GM19238 (cell line): ENCODE measurements around the gene CDKL1.
"Not testable (repeated sequence)": the region's sequence is repeated elsewhere in the genome, so short reads cannot be mapped to it uniquely, and the experiment has no call there.

ENCODE experiments used
- DNase-seq: peaks from one replicate; pipeline ENCODE4 v3.0.0; 2011; ENCODE audit warnings: low spot score; ENCODE audit not compliant: insufficient read length

The CDKL1 gene

DNA sequence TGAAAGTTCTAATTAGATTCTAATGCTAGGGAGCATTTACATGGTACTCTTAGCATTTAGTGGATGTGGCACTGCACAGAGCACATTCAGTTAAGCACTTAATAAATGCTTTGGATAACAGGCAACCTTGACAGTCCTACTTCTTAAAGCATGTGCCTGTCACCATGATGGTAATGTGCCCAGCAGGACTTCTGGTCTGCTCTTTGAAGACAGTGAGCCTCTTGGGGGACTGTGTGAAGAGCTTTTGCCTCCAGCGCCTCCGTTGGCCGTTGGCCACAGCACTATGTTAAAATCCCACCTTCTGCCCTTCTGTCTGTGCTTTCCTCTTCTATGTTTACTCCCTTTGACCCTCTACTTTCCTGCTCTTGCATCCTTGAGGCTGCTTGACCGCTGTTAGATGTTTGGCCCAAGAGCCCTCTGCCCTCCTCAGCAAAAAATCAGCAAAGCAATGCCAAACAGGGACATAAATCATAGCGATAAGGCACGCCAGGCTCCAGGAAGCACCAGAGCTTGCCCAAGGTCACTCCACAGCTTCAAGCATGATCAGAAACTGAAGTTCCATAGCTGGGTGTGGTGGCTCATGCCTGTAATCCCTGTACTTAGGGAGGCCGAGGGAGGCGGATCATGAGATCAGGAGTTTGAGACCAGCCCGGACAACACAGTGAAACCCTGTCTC is 8.3 kb downstream of the CDKL1 start:
- DNase-seq: no peak

DNA sequence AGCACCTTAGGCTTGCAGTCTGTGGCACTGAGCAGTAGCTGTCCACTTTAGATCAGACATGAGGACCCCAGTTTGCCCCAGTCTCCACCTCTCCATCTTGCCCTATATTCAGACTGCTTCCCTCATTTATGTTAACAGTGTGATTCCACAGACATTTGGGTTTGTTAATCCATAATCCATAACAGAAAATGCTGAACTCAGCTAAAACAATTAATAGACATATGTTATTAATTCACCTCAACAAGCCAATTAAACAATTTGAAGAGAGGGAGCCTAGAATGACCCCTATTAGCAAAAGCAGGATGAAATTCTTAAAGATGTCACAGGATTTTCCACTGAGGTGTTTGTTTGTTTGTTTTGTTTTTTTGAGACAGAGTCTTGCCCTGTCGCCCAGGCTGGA is 9.1 kb downstream of the CDKL1 start:
- no peak for DNase-seq

DNA sequence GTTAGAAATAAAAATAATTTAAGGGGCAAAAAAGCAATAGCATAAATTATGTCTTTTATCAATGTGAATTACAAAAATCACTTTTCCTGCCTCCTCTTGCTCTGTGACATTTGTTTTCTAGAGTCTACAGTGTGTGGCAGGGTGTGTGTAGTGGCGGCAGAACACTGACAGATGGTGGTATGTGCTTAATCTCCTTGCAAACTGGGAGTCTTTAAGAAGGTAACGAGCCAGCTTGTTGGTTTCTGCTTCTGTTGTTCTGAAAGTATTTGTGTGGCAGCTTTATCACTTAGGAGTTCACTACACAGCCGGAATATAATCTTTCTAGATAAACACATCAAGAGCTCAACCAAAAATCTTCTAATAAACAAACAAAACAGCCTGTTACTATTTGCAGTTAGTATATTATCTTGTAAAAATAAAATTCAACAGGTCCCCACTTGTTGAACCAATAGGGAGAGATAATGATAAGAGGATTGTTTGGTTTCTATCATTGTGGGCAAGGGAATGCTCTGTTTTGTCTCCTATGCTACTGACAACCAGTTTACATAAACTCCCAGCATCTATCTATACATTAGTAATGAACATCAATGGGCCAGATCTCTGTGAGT is 13.0 kb downstream of the CDKL1 start:
- no peak for DNase-seq

DNA sequence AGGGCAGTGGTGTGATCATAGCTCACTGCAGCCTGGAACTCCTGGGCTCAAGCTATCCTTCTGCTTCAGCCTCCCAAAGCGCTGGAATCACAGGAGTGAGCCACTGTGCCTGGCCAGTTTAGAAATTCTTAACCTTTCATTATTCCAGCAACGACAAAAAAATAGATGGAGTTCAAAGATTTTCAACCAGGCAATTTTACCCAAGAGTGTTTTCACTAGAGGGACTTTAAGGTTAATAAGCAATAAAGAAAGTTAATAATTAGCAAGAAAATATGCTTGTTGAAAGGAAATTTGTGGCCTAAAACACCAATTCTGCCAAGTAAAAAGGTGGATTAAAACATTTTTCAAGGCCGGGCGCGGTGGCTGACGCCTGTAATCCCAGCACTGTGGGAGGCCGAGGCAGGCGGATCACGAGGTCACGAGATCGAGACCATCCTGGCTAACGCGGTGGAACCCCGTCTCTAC is 14.8 kb downstream of the CDKL1 start:
- no peak for DNase-seq

DNA sequence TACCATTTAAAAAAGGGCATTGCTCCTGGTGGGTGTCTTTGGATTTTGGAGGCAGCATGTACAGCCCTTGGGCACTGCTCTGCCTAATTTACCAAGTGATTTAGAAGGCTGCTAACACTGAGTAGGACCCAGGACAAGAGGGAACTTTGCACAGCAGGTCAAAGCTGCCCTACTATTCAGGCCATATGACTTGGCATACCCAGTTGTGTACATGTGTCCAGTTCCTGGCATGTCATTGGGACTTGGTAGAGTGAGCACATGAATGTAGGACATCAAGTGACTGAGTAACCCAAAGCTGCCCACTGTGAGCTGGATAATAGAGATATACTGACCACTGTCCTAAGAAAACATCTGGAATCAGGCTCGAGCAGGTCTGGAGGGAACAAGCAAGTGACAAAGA is 15.7 kb downstream of the CDKL1 start:
- no peak for DNase-seq

DNA sequence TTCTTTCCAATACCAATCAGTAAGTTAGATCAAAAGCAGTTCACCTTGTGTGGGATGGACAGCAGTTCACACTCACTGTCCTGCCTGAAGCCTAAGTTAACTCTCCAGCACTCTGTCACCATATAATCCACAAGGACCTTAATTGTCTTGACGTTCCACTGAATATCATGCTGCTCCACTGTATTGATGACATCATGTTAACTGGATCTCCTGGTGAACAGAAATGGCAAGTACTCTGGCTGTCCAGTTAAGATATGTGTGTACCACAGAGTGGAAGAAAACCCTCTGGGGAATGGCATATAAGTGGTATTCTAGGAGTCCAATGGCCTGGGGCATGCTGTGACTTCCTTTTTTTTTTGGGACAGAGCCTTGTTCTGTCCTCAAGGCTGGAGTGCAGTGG is 16.2 kb downstream of the CDKL1 start:
- no peak for DNase-seq

- no peak for DNase-seq
Observed at GRCh38 chr14:50379563-50379962, 17.1 kb downstream of the CDKL1 start.

DNA sequence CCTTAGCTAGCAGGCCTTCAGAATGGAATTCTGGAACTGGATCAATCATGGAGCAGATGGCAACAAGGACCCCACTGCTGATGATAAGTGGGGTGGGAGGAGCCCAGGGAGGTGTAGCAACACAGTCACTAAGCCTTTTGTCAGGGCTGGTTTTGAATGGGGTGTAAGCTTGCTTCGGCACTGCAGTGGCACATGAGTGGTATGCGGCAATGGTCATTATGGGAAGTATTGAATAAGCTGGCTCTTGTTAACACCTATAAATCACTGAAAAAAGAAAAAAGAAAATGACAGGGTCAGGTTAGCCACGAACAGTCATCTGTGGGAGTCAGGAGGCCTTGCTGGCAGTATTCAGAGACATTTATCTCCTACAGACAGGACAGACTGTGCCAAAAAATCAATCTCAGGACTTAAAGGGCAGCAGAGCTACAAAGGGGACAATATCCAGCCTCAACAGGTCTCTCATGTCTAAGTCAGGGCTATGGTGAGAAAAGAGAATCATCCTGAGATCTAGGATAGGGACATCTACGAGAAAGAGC is 19.1 kb downstream of the CDKL1 start:
- DNase-seq: no peak

DNA sequence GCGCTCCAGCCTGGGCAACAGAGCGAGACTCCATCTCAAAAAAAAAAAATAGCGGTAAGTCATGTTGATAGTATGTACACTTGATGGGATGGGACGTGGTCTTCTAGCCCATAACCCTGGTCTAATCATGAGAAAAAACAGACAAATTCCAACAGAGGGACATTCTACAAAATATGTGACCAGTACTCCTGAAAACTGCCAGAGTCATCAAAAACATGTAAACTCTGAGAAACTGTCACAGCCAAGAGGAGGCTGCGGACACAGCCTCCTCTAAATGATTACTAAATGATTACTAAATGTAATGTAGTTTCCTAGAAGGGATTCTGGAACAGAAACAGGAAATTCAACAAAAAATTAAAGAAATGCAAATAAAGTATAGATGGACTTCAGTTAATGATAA is 20.9 kb downstream of the CDKL1 start:
- DNase-seq: no peak

- DNase-seq: no peak
Observed at GRCh38 chr14:50373959-50374358, 22.7 kb downstream of the CDKL1 start.

GRCh38 chr14:50371546-50371945 is 25.1 kb downstream of the CDKL1 start:
- DNase-seq: no peak

DNA sequence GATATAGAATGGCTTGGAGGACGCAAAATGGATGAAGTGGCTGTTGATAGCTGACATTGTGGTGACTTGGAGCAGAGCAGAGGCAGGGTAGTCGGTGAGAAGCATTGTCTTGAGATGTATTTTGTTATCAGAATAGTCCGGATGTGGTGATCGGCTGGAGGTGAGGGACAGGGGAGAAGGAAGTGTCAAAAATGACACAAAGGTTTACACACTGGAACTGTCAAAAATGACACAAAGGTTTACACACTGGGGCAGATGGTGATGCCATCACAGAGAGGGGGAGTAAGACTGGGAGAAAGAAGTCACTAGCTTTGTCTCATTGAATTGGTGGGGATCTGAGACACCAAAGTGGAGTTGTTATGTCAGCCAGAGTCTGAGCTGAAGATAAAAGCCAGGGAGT is 30.1 kb downstream of the CDKL1 start:
- DNase-seq: no peak

DNA sequence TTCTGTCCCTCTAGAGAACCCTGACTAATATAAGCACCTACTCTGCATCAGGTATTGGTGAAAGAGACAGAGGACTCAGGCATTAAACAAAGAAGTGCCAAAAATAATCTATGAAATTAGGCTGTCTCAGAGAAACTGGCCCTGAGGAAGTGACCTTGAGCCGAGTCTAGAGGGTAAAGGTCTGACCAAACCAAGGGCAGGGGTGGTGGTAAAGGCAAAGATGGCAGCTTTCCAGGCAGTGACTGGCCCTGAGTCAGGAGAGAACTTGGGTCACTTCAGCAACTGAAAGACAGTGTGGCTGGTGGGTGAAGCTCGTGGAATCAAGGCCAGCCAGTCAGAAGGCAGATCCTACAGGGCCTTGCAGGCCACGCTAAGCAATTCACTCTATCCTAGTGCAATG is 30.6 kb downstream of the CDKL1 start:
- no peak for DNase-seq

GRCh38 chr14:50365572-50365971 is 31.1 kb downstream of the CDKL1 start:
- DNase-seq: not testable (repeated sequence)

DNA sequence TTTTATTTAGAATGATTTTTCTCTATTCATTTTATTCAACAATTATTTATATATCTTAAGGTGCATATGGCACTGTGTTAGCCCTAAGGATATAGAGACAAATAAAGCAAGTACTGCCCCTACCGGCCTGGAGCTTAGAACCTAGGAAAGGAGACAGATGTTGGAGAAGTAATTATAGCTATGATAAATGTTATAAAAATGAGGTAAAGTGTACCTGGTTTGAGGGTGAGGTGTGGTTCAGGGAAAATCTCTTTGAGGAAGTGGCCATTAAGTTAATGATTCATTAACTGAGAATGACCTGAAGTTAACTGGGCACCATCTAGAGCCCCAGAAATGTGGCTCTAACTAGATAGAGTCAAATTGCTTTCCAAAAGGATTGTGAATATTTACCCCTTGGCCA is 31.9 kb downstream of the CDKL1 start:
- DNase-seq: no peak

- peak; percentile 61 for DNase-seq
Observed at GRCh38 chr14:50363714-50364111, 33.0 kb downstream of the CDKL1 start.

GRCh38 chr14:50362764-50363713 is 33.6 kb downstream of the CDKL1 start:
- no peak for DNase-seq

- DNase-seq: not testable (repeated sequence)
Observed at GRCh38 chr14:50361473-50362403, 34.9 kb downstream of the CDKL1 start.

DNA sequence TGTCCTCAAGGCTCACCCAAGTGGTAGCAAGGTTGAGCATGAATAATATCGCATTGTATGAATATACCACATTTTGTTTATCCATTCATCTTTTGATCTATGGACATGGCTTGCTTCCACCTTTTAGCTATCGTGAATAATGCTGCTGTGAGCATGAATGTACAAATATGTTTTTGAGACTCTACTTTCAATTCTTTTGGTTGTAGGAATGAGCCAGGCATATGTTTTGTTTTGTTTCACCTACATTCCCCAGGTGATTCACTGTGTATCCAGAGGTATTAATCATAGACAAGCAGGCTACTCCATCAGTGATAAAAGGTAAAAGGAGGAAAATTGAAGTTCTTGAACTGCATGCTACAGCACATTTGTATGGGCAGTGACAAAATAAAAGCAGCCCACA is 35.8 kb downstream of the CDKL1 start:
- no peak for DNase-seq

- DNase-seq: no peak
Observed at GRCh38 chr14:50360093-50360492, 36.6 kb downstream of the CDKL1 start.

GRCh38 chr14:50359631-50360030 is 37.0 kb downstream of the CDKL1 start:
- DNase-seq: no peak
